ENCODE measurements around the gene ME3. TPM values are rescaled to one million over a fixed set of nuclear protein-coding genes. Genes with fewer than 3 reads are reported as not detected.

Gene ME3
- total RNA-seq, 1 donor from 2014 or later: 16.7 TPM

Other genes starting within 250 kb of the ME3 start
- gene PRSS23, start 127.9 kb upstream of the ME3 start, total RNA-seq: 18.3 TPM